Measurements from ENCODE around the gene ACOT7.
A peak's percentile ranks its signal among the peaks of the same experiment; 100 is the strongest.

Gene ACOT7

GRCh38 chr1:6285336-6285735 lies 108.2 kb downstream of the ACOT7 start:
- DNase-seq (ENCODE audit: low read depth) = no peak

- DNase-seq (ENCODE audit: low read depth) = no peak
These were observed 110.8 kb downstream of the ACOT7 start for GRCh38 chr1:6282577-6283270.

GRCh38 chr1:6281511-6282402 lies 111.8 kb downstream of the ACOT7 start:
- no peak for DNase-seq (ENCODE audit: low read depth)

GRCh38 chr1:6280761-6281451 lies 112.7 kb downstream of the ACOT7 start:
- no peak for DNase-seq (ENCODE audit: low read depth)

GRCh38 chr1:6279613-6280383 lies 113.8 kb downstream of the ACOT7 start:
- no peak for DNase-seq (ENCODE audit: low read depth)

GRCh38 chr1:6279066-6279465 lies 114.5 kb downstream of the ACOT7 start:
- no peak for DNase-seq (ENCODE audit: low read depth)

GRCh38 chr1:6278263-6278662 lies 115.3 kb downstream of the ACOT7 start:
- DNase-seq (ENCODE audit: low read depth) = no peak

GRCh38 chr1:6276811-6277555 lies 116.6 kb downstream of the ACOT7 start:
- no peak for DNase-seq (ENCODE audit: low read depth)

- peak; percentile 81 for DNase-seq (ENCODE audit: low read depth)
These were observed 117.5 kb downstream of the ACOT7 start for GRCh38 chr1:6275826-6276782.

GRCh38 chr1:6274622-6275139 lies 118.9 kb downstream of the ACOT7 start:
- no peak for DNase-seq (ENCODE audit: low read depth)

- DNase-seq (ENCODE audit: low read depth) = no peak
These were observed 119.5 kb downstream of the ACOT7 start for GRCh38 chr1:6274102-6274501.

- peak; percentile 52 for DNase-seq (ENCODE audit: low read depth)
These were observed 120.1 kb downstream of the ACOT7 start for GRCh38 chr1:6273380-6273891.

GRCh38 chr1:6272868-6273267 lies 120.7 kb downstream of the ACOT7 start:
- no peak for DNase-seq (ENCODE audit: low read depth)

GRCh38 chr1:6272452-6272851 lies 121.1 kb downstream of the ACOT7 start:
- DNase-seq (ENCODE audit: low read depth) = no peak

- DNase-seq (ENCODE audit: low read depth) = no peak
These were observed 122.0 kb downstream of the ACOT7 start for GRCh38 chr1:6271554-6271953.

GRCh38 chr1:6271006-6271405 lies 122.6 kb downstream of the ACOT7 start:
- DNase-seq (ENCODE audit: low read depth) = no peak

- DNase-seq (ENCODE audit: low read depth) = no peak
These were observed 123.2 kb downstream of the ACOT7 start for GRCh38 chr1:6270401-6270800.

GRCh38 chr1:6269720-6270400 lies 123.7 kb downstream of the ACOT7 start:
- DNase-seq (ENCODE audit: low read depth) = no peak

- no peak for DNase-seq (ENCODE audit: low read depth)
These were observed 124.3 kb downstream of the ACOT7 start for GRCh38 chr1:6269296-6269695.

All from iris pigment epithelial cell (primary cell).